PFSK-1 (cell line): ENCODE measurements around the gene SALL1. TPM values are rescaled to one million over a fixed set of nuclear protein-coding genes. Genes with fewer than 3 reads are reported as not detected.

Experiments
- FOXP2 ChIP-seq: optimal IDR thresholded peaks from 2 replicates; pipeline ENCODE3; 2011; ENCODE audit warnings: borderline replicate concordance, control low read depth, inconsistent platforms; ENCODE audit not compliant: insufficient read depth; ENCODE audit errors: extremely low read length, extremely low read depth
- POLR2AphosphoS5 ChIP-seq: IDR thresholded peaks from 2 replicates; pipeline ENCODE4 v1.6.1; 2012; ENCODE audit warnings: low read depth, mild to moderate bottlenecking, control low read depth, low read length, moderate library complexity
- REST ChIP-seq, 2 experiments: IDR thresholded peaks; 2 replicates each; pipeline versions ENCODE4 v1.6.1 to v1.8.0; 2011 to 2012; ENCODE audit warnings: low read depth in 2 of 2, low read length in 2 of 2, control low read depth in 1 of 2, inconsistent platforms in 1 of 2, mild to moderate bottlenecking in 1 of 2, moderate library complexity in 1 of 2; ENCODE audit not compliant: insufficient read depth in 1 of 2
- SIN3A ChIP-seq: IDR thresholded peaks from 2 replicates; pipeline ENCODE4 v1.6.1; 2012; ENCODE audit warnings: mild to moderate bottlenecking, low read length, moderate library complexity, borderline replicate concordance; ENCODE audit not compliant: insufficient read depth
- TAF1 ChIP-seq: IDR thresholded peaks from 2 replicates; pipeline ENCODE4 v1.6.1; 2012; ENCODE audit warnings: low read length, control low read depth, borderline replicate concordance; ENCODE audit not compliant: insufficient read depth
- polyA plus RNA-seq: library from polyadenylated mRNA; unstranded; fragments of >200 nt; gene quantifications from one replicate; pipeline ENCODE4 v1.2.1, GENCODE V29; 2012; ENCODE audit warnings: low read depth, missing spikeins; ENCODE audit not compliant: insufficient read length

The SALL1 gene
- 1.7 TPM for polyA plus RNA-seq

GRCh38 chr16:51150888-51151320 lies at the start of gene SALL1:
Gene SALL1 (minus strand): TSS chr16:51151270. CDS start chr16:51151241, 29 bp downstream.
- TF ChIP-seq FOXP2 (no peak), REST (IDR thresholded peaks at IDR 0.05; ENCODE audit: insufficient read depth in 1 of 2, low read depth in 2 of 2, low read length in 2 of 2) (no peak), POLR2AphosphoS5 (no peak), SIN3A (no peak), TAF1 (no peak)

- no peak for TF ChIP-seq REST (IDR thresholded peaks at IDR 0.05; ENCODE audit: insufficient read depth in 1 of 2, low read depth in 2 of 2, low read length in 2 of 2)
- TF ChIP-seq FOXP2 = no peak
- no peak for TF ChIP-seq TAF1
- no peak for TF ChIP-seq POLR2AphosphoS5
- no peak for TF ChIP-seq SIN3A
Measured at GRCh38 chr16:51200793-51201192, 49.7 kb upstream of the SALL1 start.

- no peak for TF ChIP-seq REST (IDR thresholded peaks at IDR 0.05; ENCODE audit: insufficient read depth in 1 of 2, low read depth in 2 of 2, low read length in 2 of 2)
- no peak for TF ChIP-seq SIN3A
- no peak for TF ChIP-seq TAF1
- TF ChIP-seq POLR2AphosphoS5 = no peak
- TF ChIP-seq FOXP2 = no peak
Measured at GRCh38 chr16:51197953-51198748, 47.1 kb upstream of the SALL1 start.

GRCh38 chr16:51193879-51194278 lies 42.8 kb upstream of the SALL1 start:
- TF ChIP-seq SIN3A (no peak), FOXP2 (no peak), TAF1 (no peak), POLR2AphosphoS5 (no peak)

GRCh38 chr16:51184702-51185433 lies 33.8 kb upstream of the SALL1 start:
- TF ChIP-seq REST (IDR thresholded peaks at IDR 0.05; ENCODE audit: insufficient read depth in 1 of 2, low read depth in 2 of 2, low read length in 2 of 2) (no peak), POLR2AphosphoS5 (no peak), FOXP2 (no peak), SIN3A (no peak), TAF1 (no peak)
